Measurements from ENCODE around the gene TPT1. TPM values are rescaled to one million over a fixed set of nuclear protein-coding genes. Genes with fewer than 3 reads are reported as not detected.

Gene TPT1
- polyA plus RNA-seq, 1 of the 3 experiments (the other 2 are of a cell fraction) = 1,919 TPM

- CTCF ChIA-PET = interaction anchor here (1.2 to 1.3 kb wide), 2 partner anchors 21 to 31 kb away, joined by 4 read pairs; no protein-coding TSS in a partner anchor
- 100% methylated on average over 1 of the region's 2 CpGs for WGBS (ENCODE audit: low lambda C conversion rate)
- no peaks in the 10 kb centered on the region for H3K9me2 ChIP-seq
- peaks cover 0 to 11% of the 10 kb centered on the region in 2 experiments; a peak in 1 of 4 replicates for H3K4me1 ChIP-seq (ENCODE audit: control insufficient read depth in 1 of 2, insufficient read depth in 2 of 2, low read depth in 1 of 2, low read length in 1 of 2)
- no peaks in the 10 kb centered on the region for H3K27me3 ChIP-seq (ENCODE audit: insufficient read depth)
- H3K9me3 ChIP-seq = peaks cover 5% of the 10 kb centered on the region; the same call in 1 of the 2 replicates
- H2AFZ ChIP-seq (ENCODE audit: low read depth) = no peak overlapping the region
- DNase-seq = no peak
- peaks cover 0 to 5% of the 10 kb centered on the region in 2 experiments for H3K36me3 ChIP-seq (replicated peaks in 1 of 2; ENCODE audit: control insufficient read depth in 1 of 2, insufficient read depth in 2 of 2, low read length in 1 of 2)
- H3K9ac ChIP-seq = no peak overlapping the region
- no peak overlapping the region for H3K4me2 ChIP-seq
- H3K79me2 ChIP-seq (ENCODE audit: insufficient read depth) = no peaks in the 10 kb centered on the region; the same call in 1 of the 2 replicates
- TF ChIP-seq PBX3 (IDR thresholded peaks at IDR 0.05) (no peak), RXRA (IDR thresholded peaks at IDR 0.05; ENCODE audit: borderline replicate concordance, low read depth) (no peak), NRF1 (IDR thresholded peaks at IDR 0.05; ENCODE audit: low read depth, low read length) (no peak), GABPA (IDR thresholded peaks at IDR 0.05; ENCODE audit: low read depth) (no peak), FOSL2 (IDR thresholded peaks at IDR 0.05; ENCODE audit: borderline replicate concordance, low read depth) (no peak), POLR2AphosphoS5 (IDR thresholded peaks at IDR 0.05; ENCODE audit: low read depth, low read length) (no peak), MXI1 (IDR thresholded peaks at IDR 0.05; ENCODE audit: low read depth, low read length) (no peak), CTCF (IDR thresholded peaks at IDR 0.05) (no peak)
- POLR2A ChIA-PET = no interaction called here
- H3K4me3 ChIP-seq (ENCODE audit: low read depth in 2 of 2, low read length in 1 of 2) = no peak overlapping the region
- H4K20me1 ChIP-seq (ENCODE audit: insufficient read depth) = no peaks in the 10 kb centered on the region
- peaks cover 3% of the 10 kb centered on the region for H3F3A ChIP-seq (replicated peaks; ENCODE audit: insufficient read depth)
- H3K27ac ChIP-seq (ENCODE audit: low read depth in 2 of 2, low read length in 1 of 2) = no peak overlapping the region
These were observed 22.0 kb upstream of the TPT1 start for GRCh38 chr13:45362939-45363338.

GRCh38 chr13:45361596-45362206 is 20.7 kb upstream of the TPT1 start:
- ChIA-PET CTCF (interaction anchor here (1.2 kb wide), 1 partner anchor 20 kb away, joined by 4 read pairs; no protein-coding TSS in a partner anchor), POLR2A (no interaction called here)
- peaks cover 2 to 6% of the 10 kb centered on the region in 2 experiments for H3K36me3 ChIP-seq (replicated peaks in 1 of 2; ENCODE audit: control insufficient read depth in 1 of 2, insufficient read depth in 2 of 2, low read length in 1 of 2)
- no peak overlapping the region for H3K4me2 ChIP-seq
- H3K4me3 ChIP-seq (ENCODE audit: low read depth in 2 of 2, low read length in 1 of 2) = no peak overlapping the region
- no peak overlapping the region for H3K9ac ChIP-seq
- TF ChIP-seq USF1 (IDR thresholded peaks at IDR 0.05; ENCODE audit: borderline replicate concordance, low read depth) (no peak), POLR2AphosphoS5 (IDR thresholded peaks at IDR 0.05; ENCODE audit: low read depth, low read length) (no peak), NRF1 (IDR thresholded peaks at IDR 0.05; ENCODE audit: low read depth, low read length) (no peak), TEAD4 (IDR thresholded peaks at IDR 0.05; ENCODE audit: borderline replicate concordance, insufficient read depth) (no peak)
- H3K27ac ChIP-seq (ENCODE audit: low read depth in 2 of 2, low read length in 1 of 2) = no peak overlapping the region
- peaks cover 3% of the 10 kb centered on the region for H3F3A ChIP-seq (replicated peaks; ENCODE audit: insufficient read depth)
- H3K27me3 ChIP-seq (ENCODE audit: insufficient read depth) = no peaks in the 10 kb centered on the region
- 85% methylated on average over 14 of the region's 14 CpGs for WGBS (ENCODE audit: low lambda C conversion rate)
- H3K9me2 ChIP-seq = no peaks in the 10 kb centered on the region
- H3K9me3 ChIP-seq = peaks cover 5% of the 10 kb centered on the region; the same call in 1 of the 2 replicates
- no peaks in the 10 kb centered on the region for H3K4me1 ChIP-seq (ENCODE audit: control insufficient read depth in 1 of 2, insufficient read depth in 2 of 2, low read depth in 1 of 2, low read length in 1 of 2)
- DNase-seq = no peak
- no peaks in the 10 kb centered on the region; the same call in 1 of the 2 replicates for H3K79me2 ChIP-seq (ENCODE audit: insufficient read depth)
- H2AFZ ChIP-seq (ENCODE audit: low read depth) = no peak overlapping the region
- H4K20me1 ChIP-seq (ENCODE audit: insufficient read depth) = no peaks in the 10 kb centered on the region
